Panc1 (cell line): ENCODE measurements around the gene NCK2. TPM values are rescaled to one million over a fixed set of nuclear protein-coding genes. Genes with fewer than 3 reads are reported as not detected.

Experiments
- ATAC-seq: fragments of 200-7000 bp; cut with Tn5 transposase; 2 replicates; pipeline ENCODE4 v1.9.1; 2020; ENCODE audit warnings: mild to moderate bottlenecking, moderate library complexity
- BruUV-seq: library from RNA; stranded (reverse); fragments of 400-500 nt; replicated peaks from 2 replicates; lab custom pipeline; 2021; lab: Mats Ljungman, UMichigan
- CTCF ChIA-PET: fragments of 300-600 bp; sonication (Branson Sonifier 250); formaldehyde crosslinking; loops from one replicate; lab custom pipeline; 2022; ENCODE audit warnings: antibody characterized with exemption; lab: Charles Lee
- POLR2A ChIA-PET: fragments of 300-600 bp; sonication (Branson Sonifier 250); formaldehyde crosslinking; loops from one replicate; lab custom pipeline; 2022; ENCODE audit warnings: antibody characterized with exemption; lab: Charles Lee
- DNase-seq: peaks from one replicate; pipeline ENCODE4 v3.0.0-alpha.2; 2010; ENCODE audit warnings: low read depth, low spot score
- H3K27ac ChIP-seq: 2 replicates; pipeline ENCODE4 v1.5.1; 2011; ENCODE audit warnings: mild to moderate bottlenecking, low read length, inconsistent platforms
- H3K27me3 ChIP-seq: fragments of 200-500 bp; sonication (Bioruptor generic); 2 replicates; pipeline ENCODE4 v1.6.0; 2014; ENCODE audit warnings: low read length, inconsistent platforms; ENCODE audit not compliant: control insufficient read depth, insufficient read depth
- H3K36me3 ChIP-seq: fragments of 200-500 bp; sonication (Bioruptor generic); 2 replicates; pipeline ENCODE4 v1.5.1; 2014; ENCODE audit warnings: inconsistent platforms, mild to moderate bottlenecking, low read length, moderate library complexity; ENCODE audit not compliant: control insufficient read depth, insufficient read depth
- H3K4me1 ChIP-seq: 2 replicates; pipeline ENCODE4 v1.5.1; 2011; ENCODE audit warnings: inconsistent platforms, mild to moderate bottlenecking, low read length, moderate library complexity; ENCODE audit not compliant: control insufficient read depth, insufficient read depth
- H3K4me3 ChIP-seq, 2 experiments: 2 replicates each; pipeline ENCODE4 v1.5.1; 2011 to 2012; ENCODE audit warnings: low read depth in 2 of 2, low read length in 2 of 2, mild to moderate bottlenecking in 2 of 2, inconsistent platforms in 1 of 2, moderate library complexity in 1 of 2
- H3K9me3 ChIP-seq: fragments of 200-500 bp; sonication (Bioruptor generic); 2 replicates; pipeline ENCODE4 v1.5.1; 2014; ENCODE audit warnings: low read depth, mild to moderate bottlenecking, inconsistent platforms, low read length, moderate library complexity; ENCODE audit not compliant: control insufficient read depth, insufficient read depth
- CTCF ChIP-seq: fragments of 450-650 bp; IDR thresholded peaks from 2 replicates; pipeline ENCODE4 v1.5.1; 2017; ENCODE audit warnings: mild to moderate bottlenecking
- POLR2AphosphoS5 ChIP-seq: IDR thresholded peaks from 2 replicates; pipeline ENCODE4 v1.6.1; 2012; ENCODE audit warnings: mild to moderate bottlenecking, low read depth, low read length, moderate library complexity
- REST ChIP-seq, 2 experiments: IDR thresholded peaks; 2 replicates each; pipeline ENCODE4 v1.6.1; 2011 to 2012; ENCODE audit warnings: low read depth in 2 of 2, control low read depth in 1 of 2, low read length in 1 of 2, mild to moderate bottlenecking in 1 of 2, moderate library complexity in 1 of 2; ENCODE audit not compliant: insufficient read depth in 1 of 2
- SIN3A ChIP-seq: IDR thresholded peaks from 2 replicates; pipeline ENCODE4 v1.6.1; 2012; ENCODE audit warnings: low read depth, mild to moderate bottlenecking, low read length, moderate library complexity, borderline replicate concordance; ENCODE audit not compliant: insufficient read depth
- TCF7L2 ChIP-seq: IDR thresholded peaks from 2 replicates; pipeline ENCODE4 v1.6.1; 2011; ENCODE audit warnings: mild to moderate bottlenecking, low read depth, low read length, inconsistent platforms
- in situ Hi-C: cut with HindIII; loops from 2 replicates; pipeline ENCODE4 v1.10.0; 2016; ENCODE audit warnings: low sequenced_read_pairs, low pct_unique_long_range_greater_than_20kb
- intact Hi-C: fragments of 100-400 bp; cut with micrococcal nuclease; formaldehyde crosslinking; loops from one replicate; pipeline ENCODE4 v1.10.0; 2022; ENCODE audit not compliant: unreplicated experiment
- total RNA-seq: library from RNA; stranded (reverse); gene quantifications from one replicate; pipeline ENCODE4 v1.2.1, GENCODE V29; 2021; ENCODE audit not compliant: unreplicated experiment

NCK2 gene
- total RNA-seq, 1 experiment from 2014 or later, result 60.7 TPM

GRCh38 chr2:105848367-105848766 is 103.7 kb downstream of the NCK2 start:
- Histone ChIP-seq H3K9me3 (no peaks in the 10 kb centered on the region), H3K4me3 (no peak overlapping the region), H3K27me3 (no peaks in the 10 kb centered on the region), H3K4me1 (no peaks in the 10 kb centered on the region), H3K27ac (no peak overlapping the region), H3K36me3 (no peaks in the 10 kb centered on the region)
- ATAC-seq (no peak), DNase-seq (no peak)
- in situ Hi-C loops (no loop called here), intact Hi-C loops (no loop called here)
- no TSS peak for BruUV-seq
- CTCF ChIA-PET, result no interaction called here
- POLR2A ChIA-PET, result no interaction called here
- no peak for TF ChIP-seq SIN3A
- TF ChIP-seq CTCF, result no peak
- no peak for TF ChIP-seq POLR2AphosphoS5
- TF ChIP-seq TCF7L2, result no peak

- in situ Hi-C loops, result no loop called here
- intact Hi-C loops, result no loop called here
- ChIA-PET CTCF (no interaction called here), POLR2A (no interaction called here)
- no peaks in the 10 kb centered on the region for H3K36me3 ChIP-seq
- H3K4me1 ChIP-seq, result no peaks in the 10 kb centered on the region
- DNase-seq (no peak), ATAC-seq (no peak)
- no peak for TF ChIP-seq REST (IDR thresholded peaks at IDR 0.05; ENCODE audit: insufficient read depth in 1 of 2, low read depth in 2 of 2, low read length in 1 of 2)
- no peak for TF ChIP-seq SIN3A
- no peak overlapping the region for H3K4me3 ChIP-seq
- no peaks in the 10 kb centered on the region for H3K9me3 ChIP-seq
- H3K27me3 ChIP-seq, result no peaks in the 10 kb centered on the region
- H3K27ac ChIP-seq, result no peak overlapping the region
- no TSS peak for BruUV-seq
Measured at GRCh38 chr2:105849431-105850179, 104.9 kb downstream of the NCK2 start.

GRCh38 chr2:105852066-105852465 is 107.4 kb downstream of the NCK2 start:
- Histone ChIP-seq H3K9me3 (no peaks in the 10 kb centered on the region), H3K27ac (no peak overlapping the region), H3K27me3 (no peaks in the 10 kb centered on the region), H3K4me3 (no peak overlapping the region), H3K36me3 (no peaks in the 10 kb centered on the region), H3K4me1 (no peaks in the 10 kb centered on the region)
- no peak for ATAC-seq
- DNase-seq, result no peak
- intact Hi-C loops (no loop called here), in situ Hi-C loops (no loop called here)
- ChIA-PET CTCF (no interaction called here), POLR2A (no interaction called here)
- no TSS peak for BruUV-seq
- TF ChIP-seq TCF7L2 (no peak), CTCF (no peak), REST (IDR thresholded peaks at IDR 0.05; ENCODE audit: insufficient read depth in 1 of 2, low read depth in 2 of 2, low read length in 1 of 2) (no peak), POLR2AphosphoS5 (no peak), SIN3A (no peak)
